Spleen (tissue), 11 donors: ENCODE data around the gene PTPRG. TPM values are rescaled to one million over a fixed set of nuclear protein-coding genes. Genes with fewer than 3 reads are reported as not detected.

Experiments used
- DNase-seq: peaks from one replicate; pipeline ENCODE4 v3.0.0-alpha.2; 2020
- H3K27ac ChIP-seq, 8 donors: fragments of 200-600 bp; sonication (generic) in 7 of 8; 1 replicate in 4 of 8; 2 replicates in 4 of 8; pipeline versions ENCODE4 v1.5.0 to v1.8.0; 2016 to 2021; ENCODE audit warnings: inconsistent platforms in 4 of 8, mild to moderate bottlenecking in 4 of 8, moderate library complexity in 1 of 8
- H3K27me3 ChIP-seq, 7 donors: fragments of 200-600 bp; sonication (generic) in 6 of 7; replicated peaks in 1 of 7; 1 replicate in 4 of 7; 2 replicates in 3 of 7; pipeline versions ENCODE4 v1.5.0 to v1.8.0; 2016 to 2021; ENCODE audit warnings: inconsistent platforms in 3 of 7, mild to moderate bottlenecking in 1 of 7
- H3K36me3 ChIP-seq, 6 donors: fragments of 200-600 bp; sonication (generic) in 5 of 6; 1 replicate in 4 of 6; 2 replicates in 2 of 6; pipeline versions ENCODE4 v1.5.0 to v1.8.0; 2016 to 2021; ENCODE audit warnings: inconsistent platforms in 2 of 6
- H3K4me1 ChIP-seq, 6 donors: fragments of 200-600 bp; sonication (generic) in 5 of 6; 1 replicate in 3 of 6; 2 replicates in 3 of 6; pipeline versions ENCODE4 v1.5.0 to v1.8.0; 2016 to 2021; ENCODE audit warnings: inconsistent platforms in 3 of 6
- H3K4me3 ChIP-seq, 8 donors: fragments of 200-600 bp; sonication (generic) in 7 of 8; 1 replicate in 4 of 8; 2 replicates in 4 of 8; pipeline versions ENCODE4 v1.5.0 to v1.8.0; 2016 to 2021; ENCODE audit warnings: inconsistent platforms in 4 of 8, mild to moderate bottlenecking in 4 of 8, moderate library complexity in 2 of 8
- H3K9me3 ChIP-seq, 8 donors: fragments of 200-600 bp; sonication (generic) in 7 of 8; 1 replicate in 4 of 8; 2 replicates in 4 of 8; pipeline versions ENCODE4 v1.5.0 to v1.8.0; 2016 to 2021; ENCODE audit warnings: inconsistent platforms in 4 of 8
- CTCF ChIP-seq, 11 experiments: fragments of 200-600 bp in 7 of 11; fragments of 450-650 bp in 4 of 11; sonication (generic) in 4 of 11; IDR thresholded peaks in 8 of 11; conservative IDR thresholded peaks in 3 of 11; 1 replicate in 7 of 11; 2 replicates in 4 of 11; pipeline versions ENCODE4 v1.4.0 to v1.8.0; 2016 to 2021; ENCODE audit warnings: antibody characterized with exemption in 11 of 11, inconsistent platforms in 4 of 11, mild to moderate bottlenecking in 1 of 11
- POLR2A ChIP-seq, 3 donors: fragments of 450-650 bp; IDR thresholded peaks; one replicate each; pipeline ENCODE4 v1.5.1; 2017; ENCODE audit warnings: antibody characterized with exemption in 3 of 3, mild to moderate bottlenecking in 1 of 3
- POLR2AphosphoS5 ChIP-seq, 3 donors: sonication (generic); formaldehyde crosslinking; IDR thresholded peaks; one replicate each; pipeline ENCODE4 v1.5.1; 2017; ENCODE audit warnings: antibody characterized with exemption in 3 of 3
- WGBS, 5 donors: extraction: QIAGEN DNeasy Blood & Tissue Kit in 3 of 5; methylation state at CpG; one replicate each; pipeline versions ENCODE4 v1.1.5 to v1.1.7; 2013 to 2018; 5-methylcytosine and 5-hydroxymethylcytosine counted together
- intact Hi-C: fragments of 100-400 bp; cut with DNase I; formaldehyde crosslinking; loops from one replicate; pipeline ENCODE4 v1.15.0; 2023; ENCODE audit warnings: low total_unique reads
- polyA plus RNA-seq, 3 donors: library from polyadenylated mRNA; stranded (reverse); fragments of 200-250 nt; gene quantifications; one replicate each; pipeline ENCODE4 v1.2.1, GENCODE V29; 2013
- total RNA-seq, 7 donors: library from RNA; depleted of rRNA in 3 of 7; stranded (reverse); fragments of >200 nt in 3 of 7; fragmentation: NEBNext Ultra II Directional in 4 of 7; extraction: Animal tissue kit (Norgen Biotek cat#: 25700) in 4 of 7; gene quantifications; one replicate each; pipeline versions ENCODE4 v1.1.0 to v1.2.1, GENCODE V29; 2016 to 2021
- donor health status: healthy with polysubstance abuse.
- donor health status: DM: no; HTN: no; CAD: no; lungs with moderate emphysema.
- donor health status: DM: no; HTN: no; CAD: no.
- donor health status: Bipolar disorder and iron deficiency.
- donor health status: healthy.
- donor health status: DM: no; HTN: no; CAD: no.
- donor health status: DM: yes; HTN: yes; CAD: no.

The PTPRG gene
- total and polyA plus RNA-seq, 10 donors = 0.89 to 77.0 (median 34.5) TPM

- no peak for DNase-seq
- Histone ChIP-seq H3K4me1 (peaks cover 0 to 11% (median 0%) of the 10 kb centered on the region in 6 donors), H3K36me3 (no peaks in the 10 kb centered on the region), H3K27me3 (no peaks in the 10 kb centered on the region), H3K4me3 (no peak overlapping the region), H3K9me3 (no peaks in the 10 kb centered on the region), H3K27ac (no peak overlapping the region)
- TF ChIP-seq POLR2AphosphoS5 (IDR thresholded peaks at IDR 0.05) = no peak
- TF ChIP-seq CTCF (IDR thresholded peaks at IDR 0.05 in 8 of 11, conservative IDR thresholded peaks at IDR 0.05 in 3 of 11) = no peak
- TF ChIP-seq POLR2A (IDR thresholded peaks at IDR 0.05) = no peak
- 41 to 56% (median 49%) methylated on average over 2 of the region's 2 CpGs for WGBS, 5 donors
- intact Hi-C loops = no loop called here
These were observed 169.3 kb downstream of the PTPRG start for GRCh38 chr3:61730577-61731231.

- Histone ChIP-seq H3K4me3 (no peak overlapping the region), H3K36me3 (no peaks in the 10 kb centered on the region), H3K9me3 (no peaks in the 10 kb centered on the region), H3K27me3 (no peaks in the 10 kb centered on the region), H3K4me1 (peaks cover 0 to 5% (median 0%) of the 10 kb centered on the region in 6 donors), H3K27ac (no peak overlapping the region)
- WGBS, 5 donors = 45 to 66% (median 51%) methylated on average over 1 of the region's 1 CpG
- no peak for DNase-seq
- intact Hi-C loops = no loop called here
- TF ChIP-seq POLR2A (IDR thresholded peaks at IDR 0.05) (no peak), POLR2AphosphoS5 (IDR thresholded peaks at IDR 0.05) (no peak), CTCF (IDR thresholded peaks at IDR 0.05 in 8 of 11, conservative IDR thresholded peaks at IDR 0.05 in 3 of 11) (no peak)
These were observed 171.6 kb downstream of the PTPRG start for GRCh38 chr3:61733000-61733399.

GRCh38 chr3:61733876-61734275, 172.5 kb downstream of the PTPRG start:
- H3K4me1 ChIP-seq = peaks cover 0 to 5% (median 0%) of the 10 kb centered on the region in 6 donors
- no peaks in the 10 kb centered on the region for H3K9me3 ChIP-seq
- intact Hi-C loops = no loop called here
- H3K36me3 ChIP-seq = no peaks in the 10 kb centered on the region
- no peak overlapping the region for H3K27ac ChIP-seq
- H3K4me3 ChIP-seq = no peak overlapping the region
- 76 to 93% (median 88%) methylated on average over 6 of the region's 6 CpGs for WGBS, 5 donors
- TF ChIP-seq CTCF (IDR thresholded peaks at IDR 0.05 in 8 of 11, conservative IDR thresholded peaks at IDR 0.05 in 3 of 11) (no peak), POLR2AphosphoS5 (IDR thresholded peaks at IDR 0.05) (no peak), POLR2A (IDR thresholded peaks at IDR 0.05) (no peak)
- DNase-seq = no peak
- no peaks in the 10 kb centered on the region for H3K27me3 ChIP-seq

GRCh38 chr3:61734749-61735686, 173.6 kb downstream of the PTPRG start:
- WGBS, 5 donors = 66 to 77% (median 72%) methylated on average over 6 of the region's 6 CpGs

More at GRCh38 chr3:61734749-61735686, 173.6 kb downstream of the PTPRG start:
- no peaks in the 10 kb centered on the region for H3K36me3 ChIP-seq
- no peak for DNase-seq
- no peak overlapping the region for H3K4me3 ChIP-seq
- no peak overlapping the region for H3K27ac ChIP-seq
- H3K4me1 ChIP-seq = peaks cover 0 to under 1% (median 0%) of the 10 kb centered on the region in 6 donors
- no peaks in the 10 kb centered on the region for H3K9me3 ChIP-seq
- no peak for TF ChIP-seq POLR2AphosphoS5 (IDR thresholded peaks at IDR 0.05)
- no peak for TF ChIP-seq POLR2A (IDR thresholded peaks at IDR 0.05)
- no peak for TF ChIP-seq CTCF (IDR thresholded peaks at IDR 0.05 in 8 of 11, conservative IDR thresholded peaks at IDR 0.05 in 3 of 11)
- intact Hi-C loops = no loop called here
- no peaks in the 10 kb centered on the region for H3K27me3 ChIP-seq
